ENCODE results near the gene ERF.

DNA sequence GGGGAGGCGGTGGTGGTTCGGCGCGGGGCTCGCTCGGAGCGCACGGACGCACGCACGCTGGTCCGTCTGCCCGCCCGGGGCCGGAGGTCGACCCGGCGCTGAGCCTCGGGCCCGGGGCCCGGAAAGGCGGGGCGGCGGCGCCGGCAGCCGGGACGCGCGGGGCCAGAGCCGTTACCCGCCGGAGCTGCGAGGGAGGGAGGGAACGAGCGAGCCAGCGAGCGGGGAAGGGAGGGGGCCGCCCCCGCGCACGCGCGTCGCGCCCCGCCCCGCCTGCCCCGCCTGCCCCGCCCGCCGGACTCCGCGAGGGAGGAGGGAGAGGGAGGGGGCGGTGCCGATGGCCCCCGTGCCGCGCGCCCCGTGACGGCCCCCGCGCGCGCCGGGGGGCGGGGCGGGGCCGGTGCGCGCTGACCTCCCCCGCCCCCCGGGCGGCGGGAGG lies 29.2 kb upstream of the ERF start:
- TF ChIP-seq, protein P1, sequence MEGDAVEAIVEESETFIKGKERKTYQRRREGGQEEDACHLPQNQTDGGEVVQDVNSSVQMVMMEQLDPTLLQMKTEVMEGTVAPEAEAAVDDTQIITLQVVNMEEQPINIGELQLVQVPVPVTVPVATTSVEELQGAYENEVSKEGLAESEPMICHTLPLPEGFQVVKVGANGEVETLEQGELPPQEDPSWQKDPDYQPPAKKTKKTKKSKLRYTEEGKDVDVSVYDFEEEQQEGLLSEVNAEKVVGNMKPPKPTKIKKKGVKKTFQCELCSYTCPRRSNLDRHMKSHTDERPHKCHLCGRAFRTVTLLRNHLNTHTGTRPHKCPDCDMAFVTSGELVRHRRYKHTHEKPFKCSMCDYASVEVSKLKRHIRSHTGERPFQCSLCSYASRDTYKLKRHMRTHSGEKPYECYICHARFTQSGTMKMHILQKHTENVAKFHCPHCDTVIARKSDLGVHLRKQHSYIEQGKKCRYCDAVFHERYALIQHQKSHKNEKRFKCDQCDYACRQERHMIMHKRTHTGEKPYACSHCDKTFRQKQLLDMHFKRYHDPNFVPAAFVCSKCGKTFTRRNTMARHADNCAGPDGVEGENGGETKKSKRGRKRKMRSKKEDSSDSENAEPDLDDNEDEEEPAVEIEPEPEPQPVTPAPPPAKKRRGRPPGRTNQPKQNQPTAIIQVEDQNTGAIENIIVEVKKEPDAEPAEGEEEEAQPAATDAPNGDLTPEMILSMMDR (IDR thresholded peaks at IDR 0.05; ENCODE audit: low read depth, low read length, missing input control), result no peak
- TF ChIP-seq, protein P2, sequence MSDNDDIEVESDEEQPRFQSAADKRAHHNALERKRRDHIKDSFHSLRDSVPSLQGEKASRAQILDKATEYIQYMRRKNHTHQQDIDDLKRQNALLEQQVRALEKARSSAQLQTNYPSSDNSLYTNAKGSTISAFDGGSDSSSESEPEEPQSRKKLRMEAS (IDR thresholded peaks at IDR 0.05), result no peak
- TF ChIP-seq EGR1 (IDR thresholded peaks at IDR 0.05; ENCODE audit: low read depth in 2 of 2) (no peak), YY1 (IDR thresholded peaks at IDR 0.05) (no peak), GABPA (IDR thresholded peaks at IDR 0.05 in 1 of 2, conservative IDR thresholded peaks at IDR 0.05 in 1 of 2) (no peak), RAD21 (IDR thresholded peaks at IDR 0.05) (no peak), RXRA (IDR thresholded peaks at IDR 0.05) (no peak), TAF1 (conservative IDR thresholded peaks at IDR 0.05) (no peak), FOXA1 (IDR thresholded peaks at IDR 0.05) (no peak), JUND (IDR thresholded peaks at IDR 0.05) (no peak), SP1 (IDR thresholded peaks at IDR 0.05) (no peak)
- TF ChIP-seq, protein P3, sequence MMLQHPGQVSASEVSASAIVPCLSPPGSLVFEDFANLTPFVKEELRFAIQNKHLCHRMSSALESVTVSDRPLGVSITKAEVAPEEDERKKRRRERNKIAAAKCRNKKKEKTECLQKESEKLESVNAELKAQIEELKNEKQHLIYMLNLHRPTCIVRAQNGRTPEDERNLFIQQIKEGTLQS (IDR thresholded peaks at IDR 0.05), result no peak
- TF ChIP-seq, protein P4, sequence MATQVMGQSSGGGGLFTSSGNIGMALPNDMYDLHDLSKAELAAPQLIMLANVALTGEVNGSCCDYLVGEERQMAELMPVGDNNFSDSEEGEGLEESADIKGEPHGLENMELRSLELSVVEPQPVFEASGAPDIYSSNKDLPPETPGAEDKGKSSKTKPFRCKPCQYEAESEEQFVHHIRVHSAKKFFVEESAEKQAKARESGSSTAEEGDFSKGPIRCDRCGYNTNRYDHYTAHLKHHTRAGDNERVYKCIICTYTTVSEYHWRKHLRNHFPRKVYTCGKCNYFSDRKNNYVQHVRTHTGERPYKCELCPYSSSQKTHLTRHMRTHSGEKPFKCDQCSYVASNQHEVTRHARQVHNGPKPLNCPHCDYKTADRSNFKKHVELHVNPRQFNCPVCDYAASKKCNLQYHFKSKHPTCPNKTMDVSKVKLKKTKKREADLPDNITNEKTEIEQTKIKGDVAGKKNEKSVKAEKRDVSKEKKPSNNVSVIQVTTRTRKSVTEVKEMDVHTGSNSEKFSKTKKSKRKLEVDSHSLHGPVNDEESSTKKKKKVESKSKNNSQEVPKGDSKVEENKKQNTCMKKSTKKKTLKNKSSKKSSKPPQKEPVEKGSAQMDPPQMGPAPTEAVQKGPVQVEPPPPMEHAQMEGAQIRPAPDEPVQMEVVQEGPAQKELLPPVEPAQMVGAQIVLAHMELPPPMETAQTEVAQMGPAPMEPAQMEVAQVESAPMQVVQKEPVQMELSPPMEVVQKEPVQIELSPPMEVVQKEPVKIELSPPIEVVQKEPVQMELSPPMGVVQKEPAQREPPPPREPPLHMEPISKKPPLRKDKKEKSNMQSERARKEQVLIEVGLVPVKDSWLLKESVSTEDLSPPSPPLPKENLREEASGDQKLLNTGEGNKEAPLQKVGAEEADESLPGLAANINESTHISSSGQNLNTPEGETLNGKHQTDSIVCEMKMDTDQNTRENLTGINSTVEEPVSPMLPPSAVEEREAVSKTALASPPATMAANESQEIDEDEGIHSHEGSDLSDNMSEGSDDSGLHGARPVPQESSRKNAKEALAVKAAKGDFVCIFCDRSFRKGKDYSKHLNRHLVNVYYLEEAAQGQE (IDR thresholded peaks at IDR 0.05), result no peak

All from liver (tissue), 3 donors.